Measurements from ENCODE around the gene OR5D14.

Gene OR5D14

DNA sequence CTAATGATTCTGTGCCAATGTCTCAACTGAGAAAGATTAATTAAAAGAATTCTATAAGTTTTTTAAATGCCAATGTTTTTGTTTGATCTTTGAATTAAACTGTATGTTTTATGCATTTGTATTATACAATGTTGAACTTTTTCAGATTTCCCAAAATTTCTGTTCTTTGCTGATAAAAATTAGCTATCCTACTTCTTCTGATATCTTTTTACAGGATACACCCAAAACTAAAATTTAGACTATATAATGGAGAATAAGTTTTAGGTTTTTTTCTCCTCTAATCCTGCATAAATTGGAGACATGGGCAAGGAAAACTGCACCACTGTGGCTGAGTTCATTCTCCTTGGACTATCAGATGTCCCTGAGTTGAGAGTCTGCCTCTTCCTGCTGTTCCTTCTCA is 31.6 kb downstream of the OR5D14 start, which contains the start of gene OR5L2:
TSS of gene OR5L2 (plus strand) at position 301 of the 400 bp plus-strand sequence. CDS start at position 301, 0 bp downstream.
- no peak for DNase-seq (ENCODE audit: low read depth)
- H3K4me3 ChIP-seq (ENCODE audit: low read depth, low read length), result no peak within 1 kb of the TSS
- TF ChIP-seq, protein P1, sequence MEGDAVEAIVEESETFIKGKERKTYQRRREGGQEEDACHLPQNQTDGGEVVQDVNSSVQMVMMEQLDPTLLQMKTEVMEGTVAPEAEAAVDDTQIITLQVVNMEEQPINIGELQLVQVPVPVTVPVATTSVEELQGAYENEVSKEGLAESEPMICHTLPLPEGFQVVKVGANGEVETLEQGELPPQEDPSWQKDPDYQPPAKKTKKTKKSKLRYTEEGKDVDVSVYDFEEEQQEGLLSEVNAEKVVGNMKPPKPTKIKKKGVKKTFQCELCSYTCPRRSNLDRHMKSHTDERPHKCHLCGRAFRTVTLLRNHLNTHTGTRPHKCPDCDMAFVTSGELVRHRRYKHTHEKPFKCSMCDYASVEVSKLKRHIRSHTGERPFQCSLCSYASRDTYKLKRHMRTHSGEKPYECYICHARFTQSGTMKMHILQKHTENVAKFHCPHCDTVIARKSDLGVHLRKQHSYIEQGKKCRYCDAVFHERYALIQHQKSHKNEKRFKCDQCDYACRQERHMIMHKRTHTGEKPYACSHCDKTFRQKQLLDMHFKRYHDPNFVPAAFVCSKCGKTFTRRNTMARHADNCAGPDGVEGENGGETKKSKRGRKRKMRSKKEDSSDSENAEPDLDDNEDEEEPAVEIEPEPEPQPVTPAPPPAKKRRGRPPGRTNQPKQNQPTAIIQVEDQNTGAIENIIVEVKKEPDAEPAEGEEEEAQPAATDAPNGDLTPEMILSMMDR (IDR thresholded peaks at IDR 0.05; ENCODE audit: control insufficient read depth, extremely low read depth, insufficient read depth), result no peak

DNA sequence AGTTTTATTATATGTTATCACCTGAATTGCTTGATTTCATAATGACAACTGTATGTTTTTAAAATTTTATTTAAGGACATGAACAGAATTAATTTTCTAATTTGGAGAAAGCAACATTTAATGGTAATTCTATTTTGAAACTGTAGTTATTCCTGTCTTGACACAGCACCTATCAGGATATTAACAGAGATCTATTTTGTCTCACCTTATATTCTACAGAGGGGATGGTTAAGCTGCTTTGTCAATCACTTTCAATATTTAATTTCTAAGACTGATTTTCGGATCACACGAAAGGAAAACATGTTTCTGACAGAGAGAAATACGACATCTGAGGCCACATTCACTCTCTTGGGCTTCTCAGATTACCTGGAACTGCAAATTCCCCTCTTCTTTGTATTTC is 43.1 kb downstream of the OR5D14 start, which contains the start of gene OR5D16:
TSS of gene OR5D16 (plus strand) at position 301 of the 400 bp plus-strand sequence. CDS start at position 301, 0 bp downstream.
- no peak for DNase-seq (ENCODE audit: low read depth)
- TF ChIP-seq, protein P1 (IDR thresholded peaks at IDR 0.05; ENCODE audit: control insufficient read depth, extremely low read depth, insufficient read depth), result no peak

More for the DNA sequence above, 43.1 kb downstream of the OR5D14 start, which contains the start of gene OR5D16:
- H3K4me3 ChIP-seq (ENCODE audit: low read depth, low read length), result no peak within 1 kb of the TSS
